ENCODE results near the gene SLC17A1.

Gene SLC17A1

DNA sequence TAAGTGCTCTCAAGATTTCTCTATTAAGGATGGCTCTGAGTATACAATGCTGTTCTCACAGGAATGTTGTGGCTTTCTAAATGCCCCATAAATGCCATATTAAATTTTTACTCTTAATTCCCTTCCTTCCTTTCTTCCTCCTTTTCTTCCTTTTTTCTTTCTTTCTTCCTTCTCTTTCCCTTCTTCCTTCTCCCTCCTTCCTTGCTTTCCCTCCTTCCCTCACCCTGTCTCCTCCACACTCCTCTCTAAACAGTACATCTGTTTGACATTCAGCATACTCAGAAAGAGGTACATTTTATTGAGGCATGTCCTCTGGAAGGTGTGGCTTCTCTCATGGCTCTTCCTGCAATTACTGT, 433 bp upstream of the SLC17A1 start:
- no peak for DNase-seq

DNA sequence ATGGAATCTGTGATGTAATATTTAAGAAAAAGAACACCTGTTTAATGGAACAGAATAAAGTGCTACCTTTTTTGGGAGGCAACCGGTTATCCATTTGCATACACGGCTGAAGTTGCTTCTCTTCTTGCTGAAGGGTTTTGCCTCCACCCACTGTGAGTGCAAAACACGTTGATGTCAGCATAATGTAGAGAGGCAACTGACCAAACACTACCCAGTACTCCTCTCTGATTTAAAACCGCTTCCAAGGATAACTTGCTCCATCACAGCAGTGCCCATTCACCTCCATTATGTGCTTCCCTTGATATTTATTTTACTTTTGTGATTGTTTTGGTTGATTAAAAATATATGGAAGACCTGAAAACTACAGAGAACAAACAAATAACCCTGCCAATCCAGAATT, 1.4 kb downstream of the SLC17A1 start:
- DNase-seq = no peak

DNA sequence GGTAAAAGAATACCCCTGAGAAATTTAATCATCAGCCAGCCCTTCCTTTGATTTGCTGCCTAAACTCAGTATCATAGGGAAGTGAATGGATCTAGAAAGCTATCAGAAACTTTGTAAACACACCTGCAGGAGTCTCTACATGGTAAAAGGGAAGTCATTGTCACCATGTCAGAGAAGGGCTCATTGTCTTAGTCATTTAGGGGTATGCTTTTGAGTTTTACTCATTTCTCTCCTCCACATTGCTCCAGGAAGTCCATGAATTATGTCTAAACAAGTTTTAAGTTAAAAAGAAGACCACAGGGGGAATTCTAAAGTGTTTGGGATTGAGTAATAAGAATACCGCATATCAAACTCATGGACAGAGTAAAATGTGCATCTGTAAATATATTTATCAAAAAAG, 2.5 kb downstream of the SLC17A1 start:
- no peak for DNase-seq

- DNase-seq = no peak
Observed at GRCh38 chr6:25821341-25821740, 10.5 kb downstream of the SLC17A1 start.

GRCh38 chr6:25816252-25816651, 15.6 kb downstream of the SLC17A1 start:
- DNase-seq = no peak

GRCh38 chr6:25815194-25815593, 16.7 kb downstream of the SLC17A1 start:
- DNase-seq = no peak

DNA sequence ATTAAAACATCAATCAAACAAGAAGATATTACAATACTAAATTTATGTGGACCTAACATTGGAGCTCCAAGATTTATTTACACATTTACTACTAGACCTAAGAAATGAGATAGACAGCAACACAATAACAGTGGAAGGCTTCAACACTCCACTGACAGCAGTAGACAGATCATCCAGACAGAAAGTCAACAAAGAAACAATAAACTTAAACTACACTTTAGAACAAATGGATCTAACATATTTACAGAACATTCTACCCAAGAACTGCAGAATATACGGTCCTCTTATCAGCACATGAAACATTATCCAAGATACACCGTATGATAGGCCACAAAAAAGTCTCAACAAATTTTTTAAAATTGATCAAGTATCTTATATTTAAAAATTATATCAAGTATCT, 27.0 kb downstream of the SLC17A1 start:
- DNase-seq = no peak

GRCh38 chr6:25801436-25801835, 30.4 kb downstream of the SLC17A1 start:
- DNase-seq = no peak

DNA sequence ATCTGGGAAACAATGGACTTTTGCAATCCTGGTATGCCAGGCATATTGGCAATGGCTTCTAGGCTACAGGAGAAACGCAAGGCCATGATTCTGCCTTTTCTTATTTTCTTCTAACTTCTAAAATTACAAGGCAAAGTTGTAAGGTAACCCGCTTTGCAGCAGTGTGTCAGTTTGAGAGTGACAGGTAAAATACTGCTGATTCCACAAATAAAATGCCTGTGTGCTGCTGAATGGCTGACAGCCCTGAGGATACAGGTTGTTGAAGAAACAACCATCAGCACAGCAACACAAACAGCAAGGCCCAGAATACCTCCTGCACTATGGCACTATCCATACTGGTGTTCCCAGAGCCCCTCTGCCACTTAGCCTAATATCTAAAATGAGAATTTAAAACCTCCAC, 37.1 kb downstream of the SLC17A1 start:
- DNase-seq = no peak

GRCh38 chr6:25793970-25794369, 37.9 kb downstream of the SLC17A1 start:
- no peak for DNase-seq

- DNase-seq = no peak
Observed at GRCh38 chr6:25792016-25792415, 39.8 kb downstream of the SLC17A1 start.

DNA sequence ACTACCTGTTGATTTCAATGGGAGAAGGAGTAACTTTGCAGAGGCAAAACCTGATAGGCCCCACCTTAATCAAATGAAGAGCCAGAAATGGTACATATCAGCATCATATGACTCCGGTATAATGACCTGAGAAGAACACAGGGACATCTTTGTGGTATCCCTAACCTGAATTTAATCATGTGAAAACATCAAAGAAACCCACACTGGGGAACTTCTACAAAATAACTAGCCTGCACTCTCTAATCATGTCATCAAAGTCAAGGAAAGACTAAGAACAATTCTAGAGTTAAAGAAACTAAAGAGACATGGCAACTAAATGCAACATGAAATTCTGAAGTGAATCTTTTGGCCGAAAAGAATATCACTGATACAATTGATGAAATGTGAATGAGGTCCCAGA, 42.4 kb downstream of the SLC17A1 start:
- no peak for DNase-seq

- peak; percentile 71 for DNase-seq
Observed at GRCh38 chr6:25788305-25788922, 43.4 kb downstream of the SLC17A1 start.

DNA sequence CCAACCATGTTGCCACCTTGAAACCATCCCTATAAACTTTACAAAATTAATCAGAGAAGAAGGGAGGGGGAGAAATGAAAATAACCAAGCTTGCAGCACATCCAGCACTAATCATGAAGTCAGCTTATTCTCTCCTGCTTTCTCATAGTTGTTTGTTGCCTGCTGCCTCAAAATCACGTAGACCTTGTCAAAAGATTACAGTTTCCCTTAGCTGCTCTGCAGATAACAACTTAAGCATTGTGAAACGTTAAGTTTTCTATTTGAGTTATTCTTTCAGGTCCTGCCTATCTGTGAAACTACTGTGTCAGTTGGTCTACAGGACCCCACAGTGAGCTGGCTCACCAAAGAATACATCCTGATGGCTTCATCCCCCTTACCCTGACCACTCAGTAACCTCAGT, 44.4 kb downstream of the SLC17A1 start:
- no peak for DNase-seq

DNA sequence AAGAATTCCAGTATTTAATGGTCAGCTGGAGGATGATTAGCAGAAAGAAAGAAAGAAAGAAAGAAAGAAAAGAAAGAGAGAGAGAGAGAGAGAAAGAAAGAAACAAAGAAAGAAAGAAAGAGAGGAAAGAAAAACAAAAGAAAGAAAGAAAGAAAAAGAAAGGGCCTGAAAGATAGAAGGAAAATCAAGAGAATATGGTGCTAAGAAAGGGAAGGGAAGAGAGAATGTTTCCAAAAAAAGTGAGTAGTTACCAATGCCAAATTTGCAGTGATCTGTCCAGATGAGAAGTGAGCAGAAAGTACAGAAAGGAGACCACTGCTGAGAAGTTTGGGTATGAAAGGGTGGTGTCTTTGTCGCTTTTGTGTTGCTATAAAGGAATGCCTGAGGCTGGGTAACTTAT, 50.7 kb downstream of the SLC17A1 start:
- no peak for DNase-seq

- DNase-seq = no peak
Observed at GRCh38 chr6:25777856-25778649, 53.8 kb downstream of the SLC17A1 start.

DNA sequence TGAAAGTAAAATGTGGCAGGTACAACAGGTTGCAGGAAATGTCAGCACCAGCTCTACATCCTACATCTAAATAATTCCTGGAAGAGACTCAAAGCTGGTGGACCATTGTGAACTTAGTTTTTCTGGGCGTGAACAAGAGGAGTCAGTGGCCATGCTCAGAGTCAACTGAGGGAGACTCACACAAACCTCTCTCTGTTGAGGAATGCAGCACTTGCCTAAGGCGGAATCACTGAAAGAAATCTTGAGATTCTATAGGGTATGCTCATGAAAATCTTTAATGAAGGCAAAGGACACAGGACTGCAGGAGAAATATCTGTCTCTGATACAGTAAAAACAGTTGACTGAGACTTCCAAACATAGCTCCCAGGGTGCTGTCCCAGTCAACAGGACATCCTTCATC, 54.8 kb downstream of the SLC17A1 start:
- DNase-seq = no peak

GRCh38 chr6:25774120-25774715, 57.6 kb downstream of the SLC17A1 start:
- peak; percentile 3 for DNase-seq

- DNase-seq = no peak
Observed at GRCh38 chr6:25769983-25770382, 61.9 kb downstream of the SLC17A1 start.

- DNase-seq = no peak
Observed at GRCh38 chr6:25768566-25768965, 63.3 kb downstream of the SLC17A1 start.

- no peak for DNase-seq
Observed at GRCh38 chr6:25764611-25765010, 67.2 kb downstream of the SLC17A1 start.

GRCh38 chr6:25757936-25758642, 73.8 kb downstream of the SLC17A1 start:
- DNase-seq = no peak
